ENCODE results near the gene OSBPL3. TPM values are rescaled to one million over a fixed set of nuclear protein-coding genes. Genes with fewer than 3 reads are reported as not detected.

Gene OSBPL3
- total RNA-seq, 2 experiments from 2014 or later: 44.6 to 45.7 TPM

DNA sequence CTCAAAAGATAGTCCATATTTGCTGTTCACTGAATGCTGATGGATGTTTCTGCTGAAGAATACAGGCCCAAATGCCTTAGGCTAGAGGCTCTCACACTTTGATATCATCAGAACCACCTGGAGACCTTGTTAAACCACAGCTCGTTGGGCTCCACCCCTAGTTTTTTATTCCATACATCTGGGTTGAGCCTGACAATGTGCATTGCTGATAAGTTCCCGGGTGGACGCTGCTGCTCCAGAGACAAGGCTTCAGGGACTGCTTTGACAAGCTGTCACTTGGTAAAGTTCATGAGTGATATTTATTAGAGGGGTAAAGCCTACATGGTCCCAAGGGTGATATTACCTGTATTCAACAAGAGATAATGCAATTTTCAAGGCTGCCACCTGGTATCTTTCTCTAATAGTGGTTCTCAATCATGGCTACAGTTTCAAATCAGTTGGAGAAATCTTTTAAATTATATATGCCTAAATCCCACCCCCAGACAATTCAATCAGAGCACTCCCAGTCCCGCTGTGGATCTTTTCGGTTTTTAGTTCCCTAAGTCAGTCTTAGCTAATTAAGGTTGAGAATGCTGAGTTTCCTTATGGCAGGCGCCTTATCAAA lies 115.7 kb downstream of the OSBPL3 start:
- Mint-ChIP-seq H3K4me3 (no peak overlapping the region), H3K27me3 (no peaks in the 10 kb centered on the region), H3K9me3 (peaks cover 2% of the 10 kb centered on the region), H3K4me1 (ENCODE audit: low read depth) (peaks cover 37% of the 10 kb centered on the region), H3K36me3 (ENCODE audit: low read depth) (peaks cover 78% of the 10 kb centered on the region), H3K27ac (no peak overlapping the region)
- no peak for DNase-seq
- ChIA-PET POLR2A (no interaction called here), CTCF (interaction anchor here (0.7 to 2.7 kb wide), 2 partner anchors 10 to 114 kb away, joined by 4 to 10 read pairs; partner anchors contain the start of gene OSBPL3)
- intact Hi-C loops (cut with micrococcal nuclease): no loop called here
- ATAC-seq: no peak
- TF ChIP-seq, protein P1, sequence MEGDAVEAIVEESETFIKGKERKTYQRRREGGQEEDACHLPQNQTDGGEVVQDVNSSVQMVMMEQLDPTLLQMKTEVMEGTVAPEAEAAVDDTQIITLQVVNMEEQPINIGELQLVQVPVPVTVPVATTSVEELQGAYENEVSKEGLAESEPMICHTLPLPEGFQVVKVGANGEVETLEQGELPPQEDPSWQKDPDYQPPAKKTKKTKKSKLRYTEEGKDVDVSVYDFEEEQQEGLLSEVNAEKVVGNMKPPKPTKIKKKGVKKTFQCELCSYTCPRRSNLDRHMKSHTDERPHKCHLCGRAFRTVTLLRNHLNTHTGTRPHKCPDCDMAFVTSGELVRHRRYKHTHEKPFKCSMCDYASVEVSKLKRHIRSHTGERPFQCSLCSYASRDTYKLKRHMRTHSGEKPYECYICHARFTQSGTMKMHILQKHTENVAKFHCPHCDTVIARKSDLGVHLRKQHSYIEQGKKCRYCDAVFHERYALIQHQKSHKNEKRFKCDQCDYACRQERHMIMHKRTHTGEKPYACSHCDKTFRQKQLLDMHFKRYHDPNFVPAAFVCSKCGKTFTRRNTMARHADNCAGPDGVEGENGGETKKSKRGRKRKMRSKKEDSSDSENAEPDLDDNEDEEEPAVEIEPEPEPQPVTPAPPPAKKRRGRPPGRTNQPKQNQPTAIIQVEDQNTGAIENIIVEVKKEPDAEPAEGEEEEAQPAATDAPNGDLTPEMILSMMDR (IDR thresholded peaks at IDR 0.05): no peak

DNA sequence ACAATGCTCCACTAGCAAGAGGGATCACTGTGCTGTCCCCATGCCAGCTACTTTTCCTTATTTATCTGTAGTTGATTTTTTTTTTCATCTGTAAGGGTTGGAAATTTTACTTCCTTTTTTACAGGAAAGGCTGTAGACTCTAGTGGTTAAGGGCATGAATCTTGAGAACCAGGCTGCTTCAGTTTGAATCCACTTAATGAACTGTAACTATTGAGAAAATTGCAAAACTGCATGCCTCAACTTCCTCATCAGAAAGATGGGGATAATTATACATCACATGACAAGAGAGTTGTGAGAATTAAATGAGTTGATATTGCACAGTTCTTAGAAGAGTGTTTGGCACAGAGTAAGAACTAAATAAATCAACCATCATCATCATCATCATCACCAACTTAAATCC lies 116.4 kb downstream of the OSBPL3 start:
- ATAC-seq (no peak), DNase-seq (no peak)
- Mint-ChIP-seq H3K4me3 (no peak overlapping the region), H3K27me3 (no peaks in the 10 kb centered on the region), H3K9me3 (peaks cover 2% of the 10 kb centered on the region), H3K4me1 (ENCODE audit: low read depth) (peaks cover 35% of the 10 kb centered on the region), H3K27ac (no peak overlapping the region), H3K36me3 (ENCODE audit: low read depth) (peaks cover 74% of the 10 kb centered on the region)
- ChIA-PET CTCF (interaction anchor here (2.7 kb wide), 1 partner anchor 115 kb away, joined by 10 read pairs; the partner anchor contains the start of gene OSBPL3), POLR2A (no interaction called here)
- TF ChIP-seq, protein P1 (IDR thresholded peaks at IDR 0.05): no peak
- intact Hi-C loops (cut with micrococcal nuclease): no loop called here

DNA sequence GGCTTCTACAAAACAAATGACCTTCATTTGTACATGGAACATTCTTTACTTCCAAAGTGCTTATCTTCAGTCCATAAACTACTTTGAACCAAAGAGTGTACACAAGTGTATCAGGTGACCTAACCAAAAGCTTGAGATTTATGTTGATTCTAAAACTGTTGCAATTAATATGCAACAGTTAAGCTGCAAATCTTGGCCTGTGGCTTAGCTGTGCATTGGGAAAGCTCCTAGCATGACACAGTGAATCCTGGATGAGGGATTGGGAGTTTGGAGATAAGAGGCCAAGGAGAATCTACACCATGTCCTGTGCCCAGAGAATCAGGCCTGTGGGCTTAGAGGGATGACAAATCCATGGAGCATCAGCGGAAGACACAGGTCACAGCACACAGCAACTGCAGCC lies 117.5 kb downstream of the OSBPL3 start:
- POLR2A ChIA-PET: interaction anchor here (0.6 to 1.2 kb wide), 2 partner anchors 101 to 117 kb away, joined by 3 to 4 read pairs; no protein-coding TSS in a partner anchor
- no peak for DNase-seq
- ATAC-seq: no peak
- H3K27me3 Mint-ChIP-seq: no peaks in the 10 kb centered on the region
- H3K4me1 Mint-ChIP-seq (ENCODE audit: low read depth): peaks cover 36% of the 10 kb centered on the region
- TF ChIP-seq, protein P1 (IDR thresholded peaks at IDR 0.05): no peak
- no peak overlapping the region for H3K27ac Mint-ChIP-seq
- peaks cover 74% of the 10 kb centered on the region for H3K36me3 Mint-ChIP-seq (ENCODE audit: low read depth)
- peaks cover 1% of the 10 kb centered on the region for H3K9me3 Mint-ChIP-seq
- intact Hi-C loops (cut with micrococcal nuclease): no loop called here
- CTCF ChIA-PET: interaction anchor here (1.4 kb wide), 1 partner anchor 19 kb away, joined by 5 read pairs; no protein-coding TSS in a partner anchor
- H3K4me3 Mint-ChIP-seq: no peak overlapping the region

DNA sequence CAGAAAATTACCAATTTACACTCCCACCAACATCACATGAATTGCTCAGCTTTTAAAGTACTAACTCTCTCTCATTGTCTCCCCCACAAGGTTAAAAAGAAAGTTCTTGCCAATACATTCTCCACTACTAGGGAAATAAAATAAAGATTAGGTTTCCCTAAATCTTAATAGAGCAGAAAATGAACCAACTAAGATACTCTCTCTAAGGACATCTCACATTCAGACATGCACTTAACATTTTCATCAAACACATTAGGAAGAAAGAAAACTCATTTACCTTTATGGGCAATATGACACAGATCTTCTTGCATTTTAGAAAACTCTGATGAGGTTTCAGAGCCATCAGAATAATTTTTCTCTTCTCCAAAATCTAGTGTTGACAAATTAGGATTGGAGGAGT lies 118.6 kb downstream of the OSBPL3 start:
- ATAC-seq: no peak
- intact Hi-C loops (cut with micrococcal nuclease): no loop called here
- no peaks in the 10 kb centered on the region for H3K27me3 Mint-ChIP-seq
- POLR2A ChIA-PET: no interaction called here
- DNase-seq: no peak
- TF ChIP-seq, protein P1 (IDR thresholded peaks at IDR 0.05): no peak
- peaks cover 29% of the 10 kb centered on the region for H3K4me1 Mint-ChIP-seq (ENCODE audit: low read depth)
- no peak overlapping the region for H3K4me3 Mint-ChIP-seq
- CTCF ChIA-PET: no interaction called here
- H3K27ac Mint-ChIP-seq: no peak overlapping the region
- H3K9me3 Mint-ChIP-seq: no peaks in the 10 kb centered on the region
- H3K36me3 Mint-ChIP-seq (ENCODE audit: low read depth): peaks cover 67% of the 10 kb centered on the region

DNA sequence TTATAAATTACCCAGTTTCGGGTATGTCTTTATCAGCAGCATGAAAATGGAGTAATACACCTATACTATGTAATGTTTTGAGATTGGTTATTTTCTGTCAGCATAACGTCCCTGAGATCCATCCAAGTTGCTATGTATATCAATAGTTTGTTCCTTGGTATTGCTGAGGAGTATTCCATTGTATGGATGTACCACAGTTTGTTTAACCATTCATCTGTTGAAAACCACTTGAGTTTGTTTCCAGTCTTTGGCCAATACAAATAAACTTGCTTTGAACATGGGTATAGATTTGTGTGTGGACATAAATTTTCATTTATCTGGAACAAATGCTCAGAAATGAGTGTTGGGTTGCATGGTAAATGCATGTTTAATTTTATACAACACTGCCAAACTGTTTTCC lies 119.4 kb downstream of the OSBPL3 start:
- intact Hi-C loops (cut with micrococcal nuclease): no loop called here
- Mint-ChIP-seq H3K9me3 (no peaks in the 10 kb centered on the region), H3K27ac (no peak overlapping the region), H3K36me3 (ENCODE audit: low read depth) (peaks cover 63% of the 10 kb centered on the region), H3K4me1 (ENCODE audit: low read depth) (peaks cover 25% of the 10 kb centered on the region), H3K4me3 (no peak overlapping the region), H3K27me3 (no peaks in the 10 kb centered on the region)
- POLR2A ChIA-PET: interaction anchor here (1.1 kb wide), 1 partner anchor 34 kb away, joined by 3 read pairs; no protein-coding TSS in a partner anchor
- CTCF ChIA-PET: interaction anchor here (1.1 kb wide), 1 partner anchor 230 kb away, joined by 3 read pairs; no protein-coding TSS in a partner anchor
- ATAC-seq: no peak
- no peak for DNase-seq
- TF ChIP-seq, protein P1 (IDR thresholded peaks at IDR 0.05): no peak

All from activated CD8-positive, alpha-beta T cell treated with anti-CD3 and anti-CD28 coated beads for 36 hours (primary cell).